ENCODE data around the gene NFASC.

GRCh38 chr1:204835737-204836136, 34.9 kb upstream of the NFASC start:
- TF ChIP-seq CTCF (IDR thresholded peaks at IDR 0.05 in 2 of 3, conservative IDR thresholded peaks at IDR 0.05 in 1 of 3; ENCODE audit: insufficient read depth in 2 of 3, low read depth in 1 of 3, low read length in 3 of 3) (no peak), POLR2A (conservative IDR thresholded peaks at IDR 0.05) (no peak), ZNF707 (CRISPR knock-in tag; conservative IDR thresholded peaks at IDR 0.05) (no peak), CHD2 (IDR thresholded peaks at IDR 0.05; ENCODE audit: low read depth, low read length) (no peak), MYC (IDR thresholded peaks at IDR 0.05; ENCODE audit: low read depth, low read length) (no peak), MYC (CRISPR knock-in tag; IDR thresholded peaks at IDR 0.05; ENCODE audit: borderline replicate concordance, low read depth) (no peak), ZNF232 (CRISPR knock-in tag; IDR thresholded peaks at IDR 0.05) (no peak), AFF1 (IDR thresholded peaks at IDR 0.05; ENCODE audit: low read depth in 1 of 2, partially characterized antibody in 2 of 2) (no peak), GABPA (tag; conservative IDR thresholded peaks at IDR 0.05; ENCODE audit: low read depth) (no peak), ADNP (tag; IDR thresholded peaks at IDR 0.05) (no peak)
- TF ChIP-seq, protein P1, sequence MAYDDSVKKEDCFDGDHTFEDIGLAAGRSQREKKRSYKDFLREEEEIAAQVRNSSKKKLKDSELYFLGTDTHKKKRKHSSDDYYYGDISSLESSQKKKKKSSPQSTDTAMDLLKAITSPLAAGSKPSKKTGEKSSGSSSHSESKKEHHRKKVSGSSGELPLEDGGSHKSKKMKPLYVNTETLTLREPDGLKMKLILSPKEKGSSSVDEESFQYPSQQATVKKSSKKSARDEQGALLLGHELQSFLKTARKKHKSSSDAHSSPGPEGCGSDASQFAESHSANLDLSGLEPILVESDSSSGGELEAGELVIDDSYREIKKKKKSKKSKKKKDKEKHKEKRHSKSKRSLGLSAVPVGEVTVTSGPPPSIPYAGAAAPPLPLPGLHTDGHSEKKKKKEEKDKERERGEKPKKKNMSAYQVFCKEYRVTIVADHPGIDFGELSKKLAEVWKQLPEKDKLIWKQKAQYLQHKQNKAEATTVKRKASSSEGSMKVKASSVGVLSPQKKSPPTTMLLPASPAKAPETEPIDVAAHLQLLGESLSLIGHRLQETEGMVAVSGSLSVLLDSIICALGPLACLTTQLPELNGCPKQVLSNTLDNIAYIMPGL (CRISPR knock-in tag; IDR thresholded peaks at IDR 0.05), result no peak
- TF ChIP-seq, protein P2, sequence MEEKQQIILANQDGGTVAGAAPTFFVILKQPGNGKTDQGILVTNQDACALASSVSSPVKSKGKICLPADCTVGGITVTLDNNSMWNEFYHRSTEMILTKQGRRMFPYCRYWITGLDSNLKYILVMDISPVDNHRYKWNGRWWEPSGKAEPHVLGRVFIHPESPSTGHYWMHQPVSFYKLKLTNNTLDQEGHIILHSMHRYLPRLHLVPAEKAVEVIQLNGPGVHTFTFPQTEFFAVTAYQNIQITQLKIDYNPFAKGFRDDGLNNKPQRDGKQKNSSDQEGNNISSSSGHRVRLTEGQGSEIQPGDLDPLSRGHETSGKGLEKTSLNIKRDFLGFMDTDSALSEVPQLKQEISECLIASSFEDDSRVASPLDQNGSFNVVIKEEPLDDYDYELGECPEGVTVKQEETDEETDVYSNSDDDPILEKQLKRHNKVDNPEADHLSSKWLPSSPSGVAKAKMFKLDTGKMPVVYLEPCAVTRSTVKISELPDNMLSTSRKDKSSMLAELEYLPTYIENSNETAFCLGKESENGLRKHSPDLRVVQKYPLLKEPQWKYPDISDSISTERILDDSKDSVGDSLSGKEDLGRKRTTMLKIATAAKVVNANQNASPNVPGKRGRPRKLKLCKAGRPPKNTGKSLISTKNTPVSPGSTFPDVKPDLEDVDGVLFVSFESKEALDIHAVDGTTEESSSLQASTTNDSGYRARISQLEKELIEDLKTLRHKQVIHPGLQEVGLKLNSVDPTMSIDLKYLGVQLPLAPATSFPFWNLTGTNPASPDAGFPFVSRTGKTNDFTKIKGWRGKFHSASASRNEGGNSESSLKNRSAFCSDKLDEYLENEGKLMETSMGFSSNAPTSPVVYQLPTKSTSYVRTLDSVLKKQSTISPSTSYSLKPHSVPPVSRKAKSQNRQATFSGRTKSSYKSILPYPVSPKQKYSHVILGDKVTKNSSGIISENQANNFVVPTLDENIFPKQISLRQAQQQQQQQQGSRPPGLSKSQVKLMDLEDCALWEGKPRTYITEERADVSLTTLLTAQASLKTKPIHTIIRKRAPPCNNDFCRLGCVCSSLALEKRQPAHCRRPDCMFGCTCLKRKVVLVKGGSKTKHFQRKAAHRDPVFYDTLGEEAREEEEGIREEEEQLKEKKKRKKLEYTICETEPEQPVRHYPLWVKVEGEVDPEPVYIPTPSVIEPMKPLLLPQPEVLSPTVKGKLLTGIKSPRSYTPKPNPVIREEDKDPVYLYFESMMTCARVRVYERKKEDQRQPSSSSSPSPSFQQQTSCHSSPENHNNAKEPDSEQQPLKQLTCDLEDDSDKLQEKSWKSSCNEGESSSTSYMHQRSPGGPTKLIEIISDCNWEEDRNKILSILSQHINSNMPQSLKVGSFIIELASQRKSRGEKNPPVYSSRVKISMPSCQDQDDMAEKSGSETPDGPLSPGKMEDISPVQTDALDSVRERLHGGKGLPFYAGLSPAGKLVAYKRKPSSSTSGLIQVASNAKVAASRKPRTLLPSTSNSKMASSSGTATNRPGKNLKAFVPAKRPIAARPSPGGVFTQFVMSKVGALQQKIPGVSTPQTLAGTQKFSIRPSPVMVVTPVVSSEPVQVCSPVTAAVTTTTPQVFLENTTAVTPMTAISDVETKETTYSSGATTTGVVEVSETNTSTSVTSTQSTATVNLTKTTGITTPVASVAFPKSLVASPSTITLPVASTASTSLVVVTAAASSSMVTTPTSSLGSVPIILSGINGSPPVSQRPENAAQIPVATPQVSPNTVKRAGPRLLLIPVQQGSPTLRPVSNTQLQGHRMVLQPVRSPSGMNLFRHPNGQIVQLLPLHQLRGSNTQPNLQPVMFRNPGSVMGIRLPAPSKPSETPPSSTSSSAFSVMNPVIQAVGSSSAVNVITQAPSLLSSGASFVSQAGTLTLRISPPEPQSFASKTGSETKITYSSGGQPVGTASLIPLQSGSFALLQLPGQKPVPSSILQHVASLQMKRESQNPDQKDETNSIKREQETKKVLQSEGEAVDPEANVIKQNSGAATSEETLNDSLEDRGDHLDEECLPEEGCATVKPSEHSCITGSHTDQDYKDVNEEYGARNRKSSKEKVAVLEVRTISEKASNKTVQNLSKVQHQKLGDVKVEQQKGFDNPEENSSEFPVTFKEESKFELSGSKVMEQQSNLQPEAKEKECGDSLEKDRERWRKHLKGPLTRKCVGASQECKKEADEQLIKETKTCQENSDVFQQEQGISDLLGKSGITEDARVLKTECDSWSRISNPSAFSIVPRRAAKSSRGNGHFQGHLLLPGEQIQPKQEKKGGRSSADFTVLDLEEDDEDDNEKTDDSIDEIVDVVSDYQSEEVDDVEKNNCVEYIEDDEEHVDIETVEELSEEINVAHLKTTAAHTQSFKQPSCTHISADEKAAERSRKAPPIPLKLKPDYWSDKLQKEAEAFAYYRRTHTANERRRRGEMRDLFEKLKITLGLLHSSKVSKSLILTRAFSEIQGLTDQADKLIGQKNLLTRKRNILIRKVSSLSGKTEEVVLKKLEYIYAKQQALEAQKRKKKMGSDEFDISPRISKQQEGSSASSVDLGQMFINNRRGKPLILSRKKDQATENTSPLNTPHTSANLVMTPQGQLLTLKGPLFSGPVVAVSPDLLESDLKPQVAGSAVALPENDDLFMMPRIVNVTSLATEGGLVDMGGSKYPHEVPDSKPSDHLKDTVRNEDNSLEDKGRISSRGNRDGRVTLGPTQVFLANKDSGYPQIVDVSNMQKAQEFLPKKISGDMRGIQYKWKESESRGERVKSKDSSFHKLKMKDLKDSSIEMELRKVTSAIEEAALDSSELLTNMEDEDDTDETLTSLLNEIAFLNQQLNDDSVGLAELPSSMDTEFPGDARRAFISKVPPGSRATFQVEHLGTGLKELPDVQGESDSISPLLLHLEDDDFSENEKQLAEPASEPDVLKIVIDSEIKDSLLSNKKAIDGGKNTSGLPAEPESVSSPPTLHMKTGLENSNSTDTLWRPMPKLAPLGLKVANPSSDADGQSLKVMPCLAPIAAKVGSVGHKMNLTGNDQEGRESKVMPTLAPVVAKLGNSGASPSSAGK (IDR thresholded peaks at IDR 0.05), result no peak

Measured in K562 (cell line).